C4-2B (cell line): ENCODE measurements around the gene THOC6.

Experiments used
- H3K27ac ChIP-seq: fragments of 450-650 bp; 2 replicates; pipeline ENCODE4 v1.5.1; 2017
- CTCF ChIP-seq: fragments of 450-650 bp; conservative IDR thresholded peaks from 2 replicates; pipeline ENCODE4 v1.5.1; 2017; ENCODE audit warnings: mild to moderate bottlenecking
- ZFX ChIP-seq: fragments of 450-650 bp; IDR thresholded peaks from 2 replicates; pipeline ENCODE4 v1.6.1; 2017

The THOC6 gene

GRCh38 chr16:3023669-3024478 is at the start of gene THOC6, which contains the start of gene HCFC1R1:
Gene THOC6 (plus strand): TSS chr16:3024035. CDS start chr16:3024327, 292 bp downstream.
Gene HCFC1R1 (minus strand): TSS chr16:3023942. CDS start chr16:3023941, 1 bp downstream.
- TF ChIP-seq ZFX = peak; percentile 33; the same call in 1 of the 2 replicates
- no peak for TF ChIP-seq CTCF
- H3K27ac ChIP-seq = peak within 1 kb of the TSS; percentile 85

- H3K27ac ChIP-seq = peak overlapping the region; percentile 92
- TF ChIP-seq ZFX = no peak
- TF ChIP-seq CTCF = no peak
Observed at GRCh38 chr16:2974319-2975056, 49.3 kb upstream of the THOC6 start.

- TF ChIP-seq CTCF (no peak), ZFX (no peak)
- H3K27ac ChIP-seq = no peak overlapping the region; the same call in 1 of the 2 replicates
Observed at GRCh38 chr16:2975161-2975795, 48.6 kb upstream of the THOC6 start.

- peak overlapping the region; percentile 94; the same call in 1 of the 2 replicates for H3K27ac ChIP-seq
- no peak for TF ChIP-seq ZFX
- TF ChIP-seq CTCF = no peak
Observed at GRCh38 chr16:2976201-2976600, 47.6 kb upstream of the THOC6 start.

GRCh38 chr16:2976673-2977072 is 47.2 kb upstream of the THOC6 start:
- TF ChIP-seq CTCF = no peak
- no peak for TF ChIP-seq ZFX
- peak overlapping the region; percentile 94 for H3K27ac ChIP-seq

GRCh38 chr16:2977440-2977839 is 46.4 kb upstream of the THOC6 start:
- TF ChIP-seq ZFX = no peak
- no peak for TF ChIP-seq CTCF

More at GRCh38 chr16:2977440-2977839, 46.4 kb upstream of the THOC6 start:
- peak overlapping the region; percentile 94 for H3K27ac ChIP-seq
